ENCODE data around the gene ERF.

The ERF gene

DNA sequence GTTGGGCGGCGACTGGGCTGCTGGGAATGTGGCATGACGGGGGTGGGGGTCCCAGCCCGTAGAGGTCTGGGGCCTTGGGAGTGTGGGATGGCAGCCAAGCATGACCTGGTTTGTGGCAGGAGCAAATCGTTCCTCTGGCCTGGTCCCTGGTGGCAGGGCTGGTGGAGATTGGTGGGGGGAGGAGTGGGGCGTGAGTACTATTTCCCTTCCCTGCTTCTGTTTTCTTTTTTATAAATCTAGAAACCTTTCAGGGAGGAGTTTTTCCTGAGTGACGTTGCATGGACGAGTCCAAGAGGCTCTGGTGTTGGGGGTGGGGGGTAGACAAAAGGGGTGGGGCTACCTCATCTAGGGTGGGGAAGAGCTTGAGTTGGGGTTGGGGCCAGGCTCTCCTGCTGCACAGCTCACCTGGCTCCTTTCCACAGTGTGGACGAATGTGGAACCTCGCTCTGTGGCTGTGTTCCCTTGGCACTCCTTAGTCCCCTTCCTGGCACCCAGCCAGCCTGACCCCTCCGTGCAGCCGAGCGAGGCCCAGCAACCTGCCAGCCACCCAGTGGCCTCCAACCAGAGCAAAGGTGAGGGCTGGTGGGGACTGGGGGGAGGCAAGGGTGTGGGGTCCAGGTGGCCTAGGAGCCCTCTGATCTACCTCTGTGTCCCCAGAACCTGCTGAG is 31.6 kb upstream of the ERF start:
- FAIRE-seq, result no peak

DNA sequence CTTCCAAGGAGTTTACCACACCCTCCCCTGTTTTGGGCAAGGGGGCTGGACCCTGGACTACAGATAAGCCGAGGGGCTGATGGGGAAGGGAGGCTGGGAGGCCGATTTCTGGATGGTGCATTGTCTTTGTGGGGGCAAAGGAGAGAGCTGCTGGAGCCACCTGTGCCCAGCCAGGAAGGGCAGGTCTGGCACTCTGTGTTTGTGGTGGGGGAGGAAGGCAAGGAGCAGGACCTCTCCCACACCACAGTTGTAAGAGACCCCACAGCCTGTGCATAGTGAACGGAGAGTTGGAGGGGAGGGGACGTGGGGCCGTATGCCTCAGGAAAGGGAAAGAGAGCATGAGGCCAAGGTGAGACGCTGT is 31.0 kb upstream of the ERF start:
- FAIRE-seq, result no peak

DNA sequence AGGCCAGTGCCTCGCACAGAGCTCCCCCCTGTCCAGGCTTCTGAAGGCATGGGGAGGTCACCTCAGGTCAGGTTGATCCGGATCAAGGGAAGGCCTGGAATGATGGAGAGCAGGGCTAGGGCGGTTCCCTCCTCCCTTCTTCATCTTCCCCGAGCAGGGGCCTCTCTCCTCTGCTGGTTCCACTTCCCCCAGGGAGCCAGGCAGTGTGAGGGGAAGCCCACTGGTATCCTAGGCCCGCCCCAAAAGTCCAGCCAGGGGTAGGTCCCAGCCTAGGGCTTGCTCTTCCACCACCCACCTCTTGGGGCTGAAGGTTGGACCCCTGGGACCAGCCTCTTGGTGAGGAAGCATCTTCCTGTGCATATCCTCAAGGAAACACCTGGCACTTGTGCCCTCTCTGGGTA is 30.6 kb upstream of the ERF start:
- no peak for FAIRE-seq

DNA sequence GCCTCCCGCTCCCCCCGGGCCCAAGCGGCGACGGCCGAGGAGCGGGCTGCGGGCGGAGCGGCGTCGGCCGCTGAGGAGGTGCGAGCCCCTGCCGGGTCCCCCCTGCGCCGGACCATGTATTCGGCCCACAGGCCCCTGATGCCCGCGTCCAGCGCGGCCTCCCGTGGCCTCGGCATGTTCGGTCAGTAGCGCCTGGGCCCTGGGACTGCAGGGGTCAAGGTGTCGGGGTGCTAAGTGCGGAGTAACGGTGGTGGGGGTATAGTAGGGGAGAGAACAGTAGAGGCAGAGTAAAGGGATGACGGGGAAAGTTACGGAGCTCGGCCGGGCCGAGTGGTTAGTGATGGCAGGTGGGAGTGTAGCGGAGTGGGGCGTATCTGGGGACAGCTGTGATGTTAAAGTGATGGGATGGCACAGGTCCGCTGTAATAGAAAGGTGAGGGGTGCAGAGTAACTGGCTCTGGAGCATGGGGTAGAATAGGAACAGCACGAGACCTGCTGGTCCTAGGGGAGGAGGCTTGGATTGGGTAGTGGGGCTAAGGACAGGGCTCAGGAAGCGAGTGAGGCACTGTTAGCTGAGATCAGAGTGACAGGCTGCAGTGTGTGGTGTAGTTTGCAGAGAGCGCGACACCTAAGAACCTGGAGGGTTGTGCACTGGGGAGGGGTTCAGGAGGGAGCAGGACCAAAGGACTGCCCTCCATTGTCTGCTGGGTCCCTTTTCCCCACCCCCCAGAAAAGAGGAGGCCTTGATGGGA is 29.8 kb upstream of the ERF start:
- no peak for FAIRE-seq

DNA sequence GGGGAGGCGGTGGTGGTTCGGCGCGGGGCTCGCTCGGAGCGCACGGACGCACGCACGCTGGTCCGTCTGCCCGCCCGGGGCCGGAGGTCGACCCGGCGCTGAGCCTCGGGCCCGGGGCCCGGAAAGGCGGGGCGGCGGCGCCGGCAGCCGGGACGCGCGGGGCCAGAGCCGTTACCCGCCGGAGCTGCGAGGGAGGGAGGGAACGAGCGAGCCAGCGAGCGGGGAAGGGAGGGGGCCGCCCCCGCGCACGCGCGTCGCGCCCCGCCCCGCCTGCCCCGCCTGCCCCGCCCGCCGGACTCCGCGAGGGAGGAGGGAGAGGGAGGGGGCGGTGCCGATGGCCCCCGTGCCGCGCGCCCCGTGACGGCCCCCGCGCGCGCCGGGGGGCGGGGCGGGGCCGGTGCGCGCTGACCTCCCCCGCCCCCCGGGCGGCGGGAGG is 29.2 kb upstream of the ERF start:
- no peak for FAIRE-seq

DNA sequence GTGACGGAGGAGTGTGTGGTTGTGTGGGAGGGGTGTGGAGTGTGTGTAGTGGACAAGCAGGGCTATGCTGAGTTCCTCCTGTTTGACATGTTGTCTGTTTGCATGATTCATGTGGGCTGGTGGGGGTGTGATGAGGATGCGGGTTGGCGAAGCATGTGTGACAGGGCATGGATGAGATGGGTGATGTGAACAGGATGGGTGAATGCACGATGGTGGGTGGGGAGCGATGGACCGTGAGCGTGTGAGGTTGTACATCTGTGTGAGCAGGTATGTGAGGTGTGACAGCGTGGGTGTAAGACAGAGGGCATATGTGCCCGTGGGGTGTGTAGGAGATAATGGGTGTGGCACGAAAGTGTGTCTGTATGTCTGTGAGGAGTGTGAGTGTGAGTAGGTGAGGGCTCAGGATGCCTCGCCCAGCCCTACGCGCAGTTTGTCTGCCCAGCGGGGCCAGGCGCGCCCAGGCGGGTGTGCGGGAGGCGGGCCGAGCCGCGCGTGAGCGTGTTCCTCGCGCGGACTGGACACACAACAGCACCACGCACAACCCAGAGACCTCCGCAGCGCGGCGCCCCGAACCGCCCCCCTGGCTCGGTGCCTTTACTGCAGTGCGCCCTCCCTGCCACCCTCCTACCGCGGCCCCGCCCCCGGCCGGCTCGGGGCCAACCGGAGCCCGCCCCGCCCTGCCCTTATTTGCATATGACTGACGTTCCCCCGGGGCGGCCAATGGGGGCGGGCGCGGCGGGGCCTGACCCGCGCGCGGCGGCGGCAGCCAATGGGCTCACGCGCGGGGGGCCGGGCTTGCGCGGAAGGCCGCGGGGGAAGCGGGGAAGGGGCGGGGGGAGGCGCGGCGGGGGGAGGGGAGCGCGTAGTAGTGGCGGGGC is 28.5 kb upstream of the ERF start:
- no peak for FAIRE-seq

DNA sequence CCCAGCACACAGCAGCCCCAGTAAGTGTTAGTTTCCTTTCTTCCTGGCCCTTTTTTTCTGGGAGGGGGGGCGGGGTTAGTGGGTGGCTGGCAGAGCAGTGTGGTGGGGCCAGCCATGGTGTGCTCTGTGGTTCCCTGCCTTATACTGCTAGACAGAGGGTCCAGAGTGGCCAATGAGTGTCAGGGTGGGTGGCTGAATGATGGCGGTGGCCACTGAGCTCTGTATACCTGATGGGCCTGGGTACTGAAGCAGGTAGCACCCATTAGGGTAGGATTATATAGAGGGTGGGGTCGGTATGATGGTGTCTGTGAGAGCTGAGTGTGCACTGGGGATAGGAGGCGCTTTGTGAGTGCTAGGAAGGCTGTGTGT is 27.9 kb upstream of the ERF start:
- FAIRE-seq, result no peak

DNA sequence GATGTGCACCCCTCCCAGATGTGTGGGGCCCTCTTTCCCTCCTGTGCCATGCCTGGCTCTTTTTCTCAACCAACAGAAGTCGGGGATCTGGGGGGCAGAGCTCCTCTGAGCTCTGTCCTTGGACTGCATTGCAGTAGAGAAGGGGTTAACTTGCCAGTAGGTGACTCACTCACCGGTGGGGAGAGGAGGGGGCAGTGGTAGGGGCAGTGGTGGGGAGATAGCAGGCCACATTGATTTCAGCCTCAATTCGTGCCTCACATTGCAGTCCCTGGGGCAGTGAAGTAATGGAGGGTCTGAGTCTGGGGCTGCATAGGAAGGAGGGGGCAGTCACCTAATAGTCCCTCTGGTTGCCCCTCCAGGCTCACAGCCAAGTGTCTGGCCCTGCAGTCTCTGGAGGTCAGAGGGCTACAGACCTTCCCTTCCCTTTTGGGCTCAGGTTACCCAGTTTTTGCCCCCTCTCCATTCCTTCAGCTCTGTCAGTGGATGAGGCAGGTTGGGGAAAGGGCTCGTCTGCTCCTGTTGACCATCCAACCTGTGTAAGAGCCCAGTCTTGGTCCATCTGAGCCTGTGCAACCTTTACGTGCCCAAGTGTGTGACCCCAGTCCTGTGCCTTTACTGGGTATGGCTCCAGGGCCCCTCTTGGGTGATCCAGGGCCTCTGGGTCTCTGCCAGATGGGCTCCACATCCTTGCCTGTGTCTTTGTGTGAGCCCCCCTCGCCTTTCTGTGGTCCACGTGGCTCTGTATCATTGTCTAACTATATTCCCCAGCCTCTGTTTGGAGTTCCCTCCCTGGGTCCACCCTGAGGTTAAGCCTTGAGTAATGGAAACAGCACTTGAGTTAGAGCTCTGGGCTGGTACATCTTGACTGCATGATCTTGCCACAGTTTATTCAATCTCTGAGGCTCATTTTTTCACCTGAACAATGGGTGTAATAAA is 27.2 kb upstream of the ERF start:
- FAIRE-seq, result no peak

DNA sequence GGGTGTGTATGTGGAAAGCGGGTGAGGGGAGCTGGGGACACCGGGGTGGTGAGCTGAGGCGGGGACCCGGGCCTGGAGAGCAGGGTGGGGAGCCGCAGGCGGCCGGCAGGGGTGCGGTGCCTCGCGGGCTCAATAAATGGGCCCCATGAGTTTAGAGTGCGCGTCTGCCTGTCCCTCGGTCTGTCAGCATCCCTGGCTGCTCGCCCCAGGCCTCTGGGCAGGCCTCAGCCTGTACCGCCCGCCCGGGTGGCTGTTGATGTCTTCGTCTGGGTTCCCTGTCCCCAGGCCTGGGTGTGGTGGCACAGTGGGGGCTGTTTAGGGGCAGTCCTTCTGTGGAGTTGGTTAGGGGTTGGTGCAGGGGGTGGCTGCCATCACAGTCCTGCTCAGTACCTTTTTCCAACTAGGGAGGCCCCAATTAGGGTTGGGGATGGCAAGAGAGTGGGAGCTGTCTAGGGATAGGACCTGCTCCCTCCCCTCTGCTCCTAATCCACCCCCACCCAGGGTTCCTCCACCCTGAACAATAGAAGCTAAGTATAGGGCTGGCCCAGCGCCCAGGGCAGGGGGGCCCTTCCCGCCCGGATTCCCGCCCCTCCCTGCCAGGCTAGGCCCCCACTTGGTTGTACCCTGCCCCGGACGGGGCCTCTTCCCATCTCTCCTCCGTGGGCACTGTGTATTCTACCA is 26.4 kb upstream of the ERF start:
- no peak for FAIRE-seq

DNA sequence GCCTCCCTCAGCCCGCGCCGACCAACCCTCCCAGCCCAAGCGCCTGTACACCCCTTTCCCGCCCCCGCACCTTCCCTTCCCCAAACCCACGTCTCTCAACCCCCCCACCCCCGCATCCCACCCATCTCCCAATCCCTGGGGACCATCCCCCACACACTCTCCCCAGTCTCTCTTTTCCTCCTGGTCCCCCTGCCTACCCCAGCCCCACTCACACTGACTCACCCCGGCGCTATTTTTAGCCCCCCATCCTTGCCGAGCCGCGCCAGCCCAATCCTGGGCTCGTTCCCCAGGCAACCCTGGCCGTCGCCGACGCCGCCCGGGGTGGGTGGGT is 25.9 kb upstream of the ERF start:
- FAIRE-seq, result no peak

DNA sequence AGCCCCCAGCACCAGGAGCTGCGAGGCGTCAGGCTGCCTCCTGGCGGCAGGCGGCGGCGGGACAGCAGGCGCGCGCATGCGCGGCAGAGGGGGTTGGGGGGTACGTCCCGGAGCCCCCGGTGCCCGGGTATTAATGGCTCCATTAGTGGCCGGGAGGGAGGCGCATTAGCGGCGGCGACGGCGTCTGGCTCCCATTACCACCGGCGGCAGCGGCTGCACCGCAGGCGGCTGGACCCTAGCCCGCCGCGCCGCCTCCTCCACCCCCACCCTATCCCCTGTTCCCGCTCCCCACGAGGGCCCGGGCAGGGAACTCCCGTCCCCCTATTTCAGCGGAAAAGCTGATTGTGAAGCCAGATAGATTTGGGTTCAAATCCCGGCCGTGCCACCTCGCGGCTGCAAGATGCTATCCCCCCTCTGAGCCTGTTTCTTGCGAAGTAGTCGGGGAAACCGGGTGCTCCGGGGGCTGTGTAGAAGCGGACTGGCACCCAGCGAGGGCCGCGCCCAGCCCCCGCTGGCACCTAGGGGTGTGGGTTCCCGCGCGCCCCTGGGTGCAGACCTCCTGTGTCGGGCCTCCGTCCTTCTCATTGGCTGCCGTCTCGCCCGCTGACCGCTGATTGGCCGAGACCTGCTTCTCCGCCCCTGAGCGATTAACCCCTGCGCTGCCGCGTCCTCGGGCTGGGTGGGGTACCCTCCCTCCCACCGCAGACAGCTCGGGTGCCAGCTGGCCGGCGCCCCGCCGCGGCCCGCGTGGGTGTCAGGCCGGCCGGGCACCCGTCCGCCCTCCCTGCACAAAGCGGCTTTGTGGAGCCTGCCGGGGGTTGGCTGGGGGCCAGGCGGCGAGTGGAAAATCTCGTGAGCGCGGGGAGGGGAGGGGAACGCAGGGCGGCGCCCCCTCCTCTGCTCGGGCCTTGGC is 25.2 kb upstream of the ERF start:
- no peak for FAIRE-seq

DNA sequence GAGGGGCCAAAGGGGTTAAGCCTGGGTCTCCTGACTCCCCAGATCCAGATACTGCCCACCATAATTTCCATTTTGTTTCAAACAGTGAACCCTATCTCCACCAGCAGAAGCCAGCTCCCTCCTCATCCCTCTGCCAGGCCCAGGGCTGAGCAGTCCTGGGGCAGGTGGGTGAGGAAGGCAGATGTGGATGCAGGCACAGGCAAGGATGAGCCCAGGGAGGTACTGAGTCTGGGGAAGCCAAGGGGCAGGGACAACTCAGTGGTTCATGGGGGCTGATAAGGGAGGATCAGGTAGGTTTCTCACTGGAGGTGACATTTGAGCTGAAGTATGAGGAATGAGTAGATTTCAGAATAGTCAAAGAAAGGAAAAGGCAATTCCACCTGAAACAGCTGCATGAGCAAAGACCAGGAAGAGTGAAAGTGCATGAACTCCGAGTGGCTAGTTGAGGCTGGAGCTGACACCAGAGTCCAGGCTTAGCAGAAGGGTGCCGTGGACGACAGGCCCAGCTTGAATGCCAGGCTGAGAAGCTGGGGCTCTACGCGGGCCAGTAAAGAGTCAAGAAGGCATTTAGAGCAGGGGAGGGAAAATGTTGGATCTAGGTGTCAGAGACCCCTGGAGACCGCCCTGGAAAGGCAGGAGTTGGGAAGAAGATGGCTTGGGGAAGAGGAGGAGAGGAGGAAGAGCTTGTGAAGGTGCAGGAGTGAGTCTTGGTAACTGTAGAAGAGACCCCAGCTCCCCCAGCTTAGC is 24.4 kb upstream of the ERF start:
- no peak for FAIRE-seq

DNA sequence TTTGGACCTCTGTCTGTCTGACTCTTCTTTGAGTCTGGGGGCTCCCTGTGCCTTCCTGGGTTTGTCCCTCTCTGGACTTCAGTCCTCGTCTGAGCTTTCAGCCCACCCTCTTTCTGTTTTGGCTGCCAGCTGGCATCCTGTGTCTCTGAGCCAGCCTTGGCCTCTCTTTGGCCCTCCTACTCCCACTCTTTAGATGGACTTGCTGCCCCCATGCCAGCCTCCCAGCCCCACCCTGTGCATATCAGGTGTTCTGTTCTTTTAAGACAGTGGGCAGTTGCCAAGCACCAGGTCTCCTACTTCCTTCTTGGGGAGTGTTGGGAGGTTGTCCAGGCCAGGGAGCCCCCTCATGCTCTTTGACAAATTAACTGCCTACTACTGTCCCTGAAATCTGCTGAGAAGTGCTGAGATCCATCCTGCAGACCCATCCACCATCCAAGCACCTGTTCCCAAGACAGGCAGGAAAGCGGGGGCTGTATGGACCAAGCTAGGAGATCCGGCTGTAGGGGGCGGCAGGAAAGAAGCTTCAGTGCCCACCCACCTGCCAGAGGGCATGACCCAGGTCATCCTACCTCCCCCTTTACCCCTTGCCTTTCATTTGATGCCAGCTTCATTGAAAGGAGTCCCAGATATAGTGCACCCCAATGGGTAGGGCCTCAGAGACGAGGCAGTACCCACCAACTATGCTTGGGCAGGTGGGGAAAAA is 23.7 kb upstream of the ERF start:
- no peak for FAIRE-seq

DNA sequence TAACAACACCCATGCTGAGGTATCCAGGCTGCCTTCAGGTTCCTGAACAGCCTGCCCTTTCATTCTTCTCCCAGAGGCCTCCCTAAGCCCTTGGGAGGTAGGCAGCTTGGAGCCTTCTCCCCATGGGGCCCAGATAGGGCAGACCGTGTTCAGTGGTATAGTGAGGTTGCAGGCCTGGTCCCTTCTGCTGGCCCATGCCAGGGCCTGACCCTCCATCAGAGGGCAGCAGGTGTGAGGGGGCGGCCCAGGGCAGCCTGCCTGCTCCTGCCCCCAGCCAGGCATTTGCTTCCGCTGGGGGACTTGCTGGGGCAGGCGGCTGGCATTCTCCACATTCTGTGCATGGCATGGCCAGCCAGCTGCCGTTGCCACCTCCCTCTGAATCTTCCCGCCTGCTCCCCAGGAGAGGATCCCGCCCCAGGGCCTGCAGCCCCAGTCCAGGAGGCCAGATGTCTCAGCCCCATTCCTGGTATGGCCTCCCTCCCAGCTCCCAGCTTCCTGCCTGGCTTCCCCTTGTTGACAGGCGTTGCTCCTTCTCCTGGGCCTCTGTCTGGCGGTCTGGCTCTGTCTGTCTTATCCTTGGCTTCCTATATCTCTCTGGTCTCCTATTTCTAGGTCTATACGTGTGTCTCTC is 23.0 kb upstream of the ERF start:
- FAIRE-seq, result no peak

DNA sequence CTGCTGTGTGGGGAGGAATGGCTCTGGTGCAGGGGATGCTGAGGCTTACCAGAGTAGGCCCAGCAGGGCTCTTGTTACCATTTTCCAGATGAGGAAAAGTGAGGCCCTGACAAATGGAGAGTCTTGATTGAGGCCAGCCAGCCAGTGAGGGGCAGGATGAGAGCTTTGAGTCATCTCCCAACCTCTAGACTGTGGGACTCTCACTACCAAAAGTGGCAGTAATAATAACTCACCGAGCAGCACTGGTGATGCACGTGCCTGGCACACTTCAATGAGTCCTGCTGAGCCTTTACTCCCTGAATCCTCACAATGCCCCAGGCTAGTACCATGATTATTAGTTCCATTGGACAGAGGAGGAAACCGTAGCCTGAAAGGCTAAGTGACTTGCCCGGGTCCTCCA is 21.9 kb upstream of the ERF start:
- no peak for FAIRE-seq

DNA sequence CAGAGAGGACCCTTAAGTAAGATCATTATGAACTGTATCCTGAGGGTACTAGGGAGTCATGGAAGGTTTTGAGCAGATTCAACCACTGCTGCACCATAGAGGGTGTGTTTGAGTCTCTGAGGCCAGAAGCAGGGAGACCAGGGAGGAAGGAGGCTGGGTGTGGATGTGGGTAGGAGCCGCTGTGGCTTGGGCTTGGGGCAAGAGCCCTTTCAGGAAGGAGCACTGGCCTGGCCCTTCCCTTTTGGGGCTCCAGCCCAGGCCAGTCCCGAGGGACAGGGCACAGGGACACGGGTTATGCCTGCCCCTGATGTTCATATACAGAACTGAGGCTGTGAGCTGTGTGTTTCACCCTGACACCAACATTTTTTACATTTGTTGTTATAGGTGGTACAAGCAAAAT is 21.4 kb upstream of the ERF start:
- no peak for FAIRE-seq

DNA sequence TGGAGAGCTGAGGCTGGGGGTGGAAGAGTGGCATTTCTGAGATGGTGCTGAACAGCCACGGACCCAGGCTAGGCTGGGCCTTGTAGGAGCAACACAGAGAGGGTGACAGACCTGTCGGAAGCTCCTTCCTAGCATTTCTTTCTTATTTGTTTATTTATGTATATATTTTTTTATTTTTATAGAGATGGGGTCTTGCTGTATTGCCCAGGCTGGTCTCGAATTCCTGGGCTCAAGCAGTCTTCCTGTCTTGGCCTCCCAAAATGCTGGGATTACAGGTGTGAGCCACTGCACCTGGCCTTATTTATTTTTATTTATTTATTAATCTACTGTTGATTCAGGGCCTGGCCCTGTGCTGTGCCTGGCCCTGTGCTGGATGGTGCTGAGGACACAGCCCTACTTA is 20.6 kb upstream of the ERF start:
- FAIRE-seq, result no peak

DNA sequence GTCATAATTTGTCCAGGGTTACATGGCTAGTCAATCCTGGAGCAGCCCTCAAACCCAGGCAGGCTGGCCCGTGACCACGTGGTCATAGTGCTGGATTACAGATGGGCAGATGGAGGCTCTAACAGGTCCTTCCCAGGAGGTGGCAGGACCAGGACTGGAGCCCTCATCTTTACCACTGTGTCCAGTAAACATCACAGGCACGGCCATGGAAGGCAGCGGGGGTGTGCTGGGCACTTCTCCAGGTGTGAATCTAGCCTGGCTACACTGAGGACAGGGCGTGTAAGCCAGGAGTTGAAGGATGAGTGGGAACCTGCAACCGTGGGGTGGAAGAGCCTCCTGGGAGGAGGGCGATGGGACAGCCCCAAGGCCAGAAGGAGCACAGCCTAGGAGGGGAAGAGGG is 20.2 kb upstream of the ERF start:
- no peak for FAIRE-seq

DNA sequence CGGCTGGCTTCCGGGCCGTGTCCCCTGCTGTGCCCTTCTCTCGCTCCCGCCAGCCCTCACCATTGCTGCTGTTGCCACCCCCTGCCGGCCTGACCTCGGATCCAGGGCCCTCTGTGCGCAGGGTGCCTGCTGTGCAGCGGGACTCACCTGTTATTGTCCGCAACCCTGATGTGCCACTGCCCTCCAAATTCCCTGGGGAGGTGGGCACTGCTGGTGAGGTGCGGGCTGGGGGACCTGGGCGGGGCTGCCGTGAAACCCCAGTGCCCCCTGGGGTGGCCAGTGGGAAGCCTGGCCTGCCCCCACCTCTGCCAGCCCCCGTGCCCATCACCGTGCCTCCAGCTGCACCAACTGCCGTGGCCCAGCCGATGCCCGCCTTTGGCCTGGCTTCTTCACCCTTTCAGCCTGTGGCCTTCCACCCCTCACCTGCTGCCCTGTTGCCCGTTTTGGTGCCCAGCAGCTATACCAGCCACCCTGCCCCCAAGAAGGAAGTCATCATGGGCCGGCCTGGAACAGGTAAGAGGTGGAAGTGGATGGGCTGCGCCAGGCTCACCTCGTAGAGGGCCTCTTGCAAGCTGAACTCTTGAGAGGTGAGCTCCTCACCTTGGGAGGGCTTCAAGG is 19.2 kb upstream of the ERF start:
- FAIRE-seq, result no peak
